H1 (cell line): ENCODE results near the gene ILDR2. TPM values are rescaled to one million over a fixed set of nuclear protein-coding genes. Genes with fewer than 3 reads are reported as not detected.

ENCODE experiments used
- CTCF ChIA-PET: fragments of 300-600 bp; sonication (Branson Sonifier 250); formaldehyde crosslinking; loops from one replicate; lab custom pipeline; 2021; ENCODE audit not compliant: partially characterized antibody; lab: Charles Lee
- POLR2A ChIA-PET: fragments of 300-600 bp; sonication (Branson Sonifier 250); formaldehyde crosslinking; loops from one replicate; lab custom pipeline; 2021; ENCODE audit warnings: inconsistent platforms; ENCODE audit not compliant: partially characterized antibody; lab: Charles Lee
- DNase-seq, 2 experiments: peaks; one replicate each; pipeline versions ENCODE4 v3.0.0 to v3.0.0-alpha.2; 2010 to 2022; ENCODE audit warnings: low spot score in 2 of 2, low read depth in 1 of 2, mixed read lengths in 1 of 2
- FAIRE-seq: peaks from 2 replicates; lab custom pipeline; 2011; peaks lifted over from hg19 to GRCh38; lab: Jason Lieb, UNC
- H2AFZ ChIP-seq: 2 replicates; pipeline ENCODE4 v1.8.1; 2012; ENCODE audit warnings: low read length, inconsistent platforms
- H2AK5ac ChIP-seq: 2 replicates; pipeline ENCODE4 v1.6.1; 2013; ENCODE audit warnings: low read depth, low read length
- H2BK120ac ChIP-seq: replicated peaks from 2 replicates; pipeline ENCODE3; 2013; ENCODE audit warnings: low read depth, low read length, inconsistent platforms
- H2BK12ac ChIP-seq: 2 replicates; pipeline ENCODE4 v1.6.1; 2013; ENCODE audit warnings: low read depth, low read length
- H2BK15ac ChIP-seq: 2 replicates; pipeline ENCODE4 v1.6.1; 2013; ENCODE audit warnings: low read length
- H2BK20ac ChIP-seq: 2 replicates; pipeline ENCODE4 v1.6.1; 2013; ENCODE audit warnings: low read length
- H2BK5ac ChIP-seq: 2 replicates; pipeline ENCODE4 v1.6.1; 2013; ENCODE audit warnings: low read depth, low read length
- H3K14ac ChIP-seq: 2 replicates; pipeline ENCODE4 v1.6.1; 2013; ENCODE audit warnings: inconsistent platforms; ENCODE audit not compliant: insufficient read length
- H3K18ac ChIP-seq: 2 replicates; pipeline ENCODE4 v1.6.1; 2013; ENCODE audit warnings: low read length; ENCODE audit errors: extremely low read depth
- H3K23ac ChIP-seq: 2 replicates; pipeline ENCODE4 v1.6.1; 2013; ENCODE audit warnings: inconsistent platforms; ENCODE audit not compliant: insufficient read length
- H3K23me2 ChIP-seq: 2 replicates; pipeline ENCODE4 v1.6.1; 2013; ENCODE audit warnings: low read depth, low read length
- H3K27ac ChIP-seq: 2 replicates; pipeline ENCODE4 v1.6.1; 2011; ENCODE audit warnings: low read depth, low read length, inconsistent platforms
- H3K27me3 ChIP-seq, 4 experiments: replicated peaks in 1 of 4; 1 replicate in 1 of 4; 2 replicates in 3 of 4; pipeline versions ENCODE4 v1.6.1 to v1.8.1; 2011 to 2013; ENCODE audit warnings: low read length in 3 of 4, mild to moderate bottlenecking in 3 of 4, inconsistent platforms in 2 of 4, mixed read lengths in 2 of 4, moderate library complexity in 1 of 4; ENCODE audit not compliant: control insufficient read depth in 3 of 4, insufficient read depth in 3 of 4; ENCODE audit errors: extremely low read depth in 1 of 4
- H3K36me3 ChIP-seq, 4 experiments: 2 replicates each; pipeline versions ENCODE4 v1.6.1 to v1.8.1; 2011 to 2013; ENCODE audit warnings: mild to moderate bottlenecking in 4 of 4, low read length in 3 of 4, moderate library complexity in 2 of 4, control low read depth in 1 of 4, inconsistent platforms in 1 of 4; ENCODE audit not compliant: insufficient read depth in 4 of 4, control insufficient read depth in 2 of 4
- H3K4ac ChIP-seq: replicated peaks from 2 replicates; pipeline ENCODE3; 2013; ENCODE audit warnings: low read length, low read depth, mixed read lengths, inconsistent platforms; ENCODE audit not compliant: insufficient read length
- H3K4me1 ChIP-seq, 4 experiments: replicated peaks in 1 of 4; 1 replicate in 1 of 4; 2 replicates in 3 of 4; pipeline versions ENCODE4 v1.6.1 to v1.8.1; 2011 to 2013; ENCODE audit warnings: low read length in 3 of 4, inconsistent platforms in 2 of 4, mixed read lengths in 1 of 4; ENCODE audit not compliant: insufficient read depth in 4 of 4, control insufficient read depth in 3 of 4
- H3K4me2 ChIP-seq, 2 experiments: 2 replicates each; pipeline versions ENCODE4 v1.6.1 to v1.8.1; 2011 to 2013; ENCODE audit warnings: low read depth in 2 of 2, low read length in 2 of 2, control low read depth in 1 of 2, inconsistent platforms in 1 of 2, mild to moderate bottlenecking in 1 of 2; ENCODE audit not compliant: insufficient read depth in 1 of 2
- H3K4me3 ChIP-seq, 4 experiments: fragments of 200-600, 300-600 bp in 1 of 4; sonication (generic), shearing (Covaris generic), sonication (Bioruptor Twin) in 1 of 4; 2 replicates each; pipeline versions ENCODE4 v1.5.1 to v1.8.1; 2011 to 2016; ENCODE audit warnings: low read length in 4 of 4, low read depth in 3 of 4, control low read depth in 2 of 4, inconsistent platforms in 2 of 4, mild to moderate bottlenecking in 2 of 4, mixed read lengths in 1 of 4, moderate library complexity in 1 of 4; ENCODE audit not compliant: insufficient read depth in 2 of 4; ENCODE audit errors: extremely low read depth in 1 of 4
- H3K56ac ChIP-seq: replicated peaks from 2 replicates; pipeline ENCODE3; 2013; ENCODE audit warnings: low read depth, mild to moderate bottlenecking, mixed read lengths, low read length, inconsistent platforms; ENCODE audit not compliant: insufficient read length
- H3K79me1 ChIP-seq: 2 replicates; pipeline ENCODE4 v1.6.1; 2013; ENCODE audit warnings: low read depth, low read length, control low read depth
- H3K79me2 ChIP-seq, 2 experiments: 2 replicates each; pipeline versions ENCODE4 v1.6.1 to v1.8.1; 2012 to 2013; ENCODE audit warnings: low read length in 2 of 2, mild to moderate bottlenecking in 2 of 2, inconsistent platforms in 1 of 2; ENCODE audit not compliant: insufficient read depth in 2 of 2, control insufficient read depth in 1 of 2
- H3K9ac ChIP-seq, 4 experiments: replicated peaks in 1 of 4; 1 replicate in 1 of 4; 2 replicates in 3 of 4; pipeline versions ENCODE4 v1.6.1 to v1.8.1; 2011 to 2013; ENCODE audit warnings: low read depth in 3 of 4, low read length in 3 of 4, control low read depth in 2 of 4, mild to moderate bottlenecking in 2 of 4, moderate library complexity in 2 of 4, inconsistent platforms in 1 of 4; ENCODE audit errors: extremely low read depth in 1 of 4
- H3K9me3 ChIP-seq, 2 experiments: 2 replicates each; pipeline versions ENCODE4 v1.6.1 to v1.8.1; 2012 to 2013; ENCODE audit warnings: mild to moderate bottlenecking in 2 of 2, moderate library complexity in 2 of 2, control low read depth in 1 of 2, inconsistent platforms in 1 of 2, low read depth in 1 of 2, low read length in 1 of 2, mixed read lengths in 1 of 2; ENCODE audit not compliant: insufficient read depth in 2 of 2
- H4K20me1 ChIP-seq, 2 experiments: replicated peaks in 1 of 2; 2 replicates each; pipeline versions ENCODE3 to v1.8.1; 2011 to 2013; ENCODE audit warnings: inconsistent platforms in 2 of 2, low read length in 2 of 2, mild to moderate bottlenecking in 1 of 2; ENCODE audit not compliant: insufficient read depth in 2 of 2, control insufficient read depth in 1 of 2
- H4K5ac ChIP-seq: 2 replicates; pipeline ENCODE4 v1.6.1; 2013; ENCODE audit warnings: low read length, low read depth, mixed read lengths, inconsistent platforms; ENCODE audit not compliant: insufficient read length
- H4K8ac ChIP-seq: 2 replicates; pipeline ENCODE4 v1.8.0; 2013; ENCODE audit warnings: mild to moderate bottlenecking, moderate library complexity, low read length, inconsistent platforms; ENCODE audit not compliant: insufficient read depth; ENCODE audit errors: extremely low read depth
- H4K91ac ChIP-seq: replicated peaks from 2 replicates; pipeline ENCODE3; 2013; ENCODE audit warnings: low read length, mixed read lengths, inconsistent platforms; ENCODE audit not compliant: insufficient read length
- HDAC2 ChIP-seq, 2 experiments: fragments of 300-600 bp in 1 of 2; sonication (generic) in 1 of 2; IDR thresholded peaks; 2 replicates each; pipeline ENCODE4 v1.6.1; 2011 to 2012; ENCODE audit warnings: low read depth in 2 of 2, low read length in 2 of 2, mild to moderate bottlenecking in 2 of 2, moderate library complexity in 2 of 2, borderline replicate concordance in 1 of 2, inconsistent platforms in 1 of 2
- JUN ChIP-seq: IDR thresholded peaks from 2 replicates; pipeline ENCODE4 v1.6.1; 2011; ENCODE audit warnings: low read depth, mild to moderate bottlenecking, improper control_type of control experiment, low read length
- SRF ChIP-seq: IDR thresholded peaks from 2 replicates; pipeline ENCODE4 v1.6.1; 2011; ENCODE audit warnings: mild to moderate bottlenecking, low read depth, low read length, moderate library complexity
- TBP ChIP-seq: IDR thresholded peaks from 2 replicates; pipeline ENCODE4 v1.6.1; 2011; ENCODE audit warnings: low read depth, low read length, improper control_type of control experiment
- WGBS, 2 experiments: shearing (Covaris generic) in 1 of 2; methylation state at CpG; one replicate each; pipeline versions ENCODE4 v1.1.6 to v1.1.7; 2013 to 2015; ENCODE audit warnings: low lambda C conversion rate in 2 of 2, mixed read lengths in 2 of 2, inconsistent platforms in 1 of 2, low coverage in 1 of 2, missing lambda C conversion rate in 1 of 2; ENCODE audit not compliant: insufficient replicate concordance in 2 of 2, insufficient coverage in 1 of 2, insufficient read length in 1 of 2; ENCODE audit errors: extremely low coverage in 1 of 2, missing lambda C conversion rate in 1 of 2; 5-methylcytosine and 5-hydroxymethylcytosine counted together
- polyA plus RNA-seq, 7 experiments: library from polyadenylated mRNA; depleted of rRNA in 3 of 7; stranded (reverse) in 5 of 7; unstranded in 2 of 7; fragments of >200 nt in 5 of 7; fragments of 200-250 nt in 2 of 7; gene quantifications; 1 replicate in 5 of 7; 2 replicates in 1 of 7; 4 replicates in 1 of 7; pipeline versions ENCODE4 v1.2.1 to v1.2.3, GENCODE V29; 2011 to 2013; ENCODE audit warnings: missing spikeins in 2 of 7, mixed read lengths in 2 of 7
- total RNA-seq: library from RNA; stranded (reverse); fragmentation: NEBNext Ultra II Directional; extraction: Animal tissue kit (Norgen Biotek cat#: 25700); gene quantifications from 2 replicates; pipeline ENCODE4 v1.2.1, GENCODE V29; 2021

The ILDR2 gene
- total and polyA plus RNA-seq, 2 of the 8 experiments (the other 6 are each of a cell fraction or from before 2014, with no cell fraction given): 0.85 to 0.86 TPM

DNA sequence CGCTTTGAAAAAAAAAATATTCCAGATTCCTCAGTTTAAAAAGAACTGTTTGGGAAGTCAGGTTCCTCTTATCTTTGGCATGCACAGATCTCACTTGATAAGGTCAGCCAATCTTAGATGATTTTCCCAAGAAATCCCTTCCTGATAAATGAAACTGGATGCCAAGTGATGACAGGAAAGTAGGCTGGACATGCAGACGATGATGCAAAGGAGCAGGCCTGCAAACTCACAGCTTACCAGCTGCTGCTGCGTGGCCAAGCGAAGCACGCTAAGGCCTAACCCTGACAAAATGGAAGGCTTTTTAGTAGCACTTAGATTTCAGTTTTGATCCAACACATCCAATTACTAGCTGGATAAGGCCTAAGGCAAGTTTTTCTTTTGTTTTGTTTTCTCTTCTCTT is 109.4 kb downstream of the ILDR2 start:
- CTCF ChIA-PET: interaction anchor here (0.7 kb wide), 2 partner anchors 13 to 482 kb away, joined by 3 read pairs; no protein-coding TSS in a partner anchor
- Histone ChIP-seq H2BK12ac (no peak overlapping the region), H3K27me3 (no peaks in the 10 kb centered on the region), H3K9me3 (no peaks in the 10 kb centered on the region), H3K79me1 (peaks cover 4% of the 10 kb centered on the region; the same call in 1 of the 2 replicates), H3K79me2 (peaks cover 3 to 32% of the 10 kb centered on the region in 2 experiments; a peak in 3 of 4 replicates), H3K23me2 (no peaks in the 10 kb centered on the region), H3K23ac (no peak overlapping the region), H3K36me3 (peaks cover 0 to 58% (median 25%) of the 10 kb centered on the region in 4 experiments), H3K56ac (no peak overlapping the region), H4K91ac (no peak overlapping the region), H3K4ac (no peak overlapping the region), H4K8ac (no peak overlapping the region), H2BK120ac (no peak overlapping the region), H2BK15ac (no peak overlapping the region), H3K18ac (no peak overlapping the region), H3K4me2 (no peak overlapping the region), H3K27ac (no peak overlapping the region), H3K4me1 (peaks cover 3 to 9% (median 6%) of the 10 kb centered on the region in 4 experiments), H2AK5ac (no peak overlapping the region), H2AFZ (no peak overlapping the region), H4K20me1 (peaks cover 0 to 5% of the 10 kb centered on the region in 2 experiments), H3K14ac (no peak overlapping the region), H4K5ac (no peak overlapping the region), H2BK20ac (no peak overlapping the region), H2BK5ac (no peak overlapping the region), H3K4me3 (no peak overlapping the region), H3K9ac (no peak overlapping the region)
- FAIRE-seq (no peak), DNase-seq (no peak)
- POLR2A ChIA-PET: no interaction called here
- 96% methylated on average over 5 of the region's 5 CpGs; no CpG with 5 or more reads in 1 of the 2 experiments for WGBS, 2 experiments
- TF ChIP-seq JUN: no peak
- TF ChIP-seq SRF: no peak
- TF ChIP-seq HDAC2 (IDR thresholded peaks at IDR 0.05; ENCODE audit: borderline replicate concordance in 1 of 2, low read depth in 2 of 2, low read length in 2 of 2): no peak
- no peak for TF ChIP-seq TBP
